NCI-H187 (cell line): ENCODE results near the gene TTYH3.
"Not testable (repeated sequence)": the region's sequence is repeated elsewhere in the genome, so short reads cannot be mapped to it uniquely, and the experiment has no call there.

Source experiments
- DNase-seq, 2 experiments: peaks; one replicate each; lab custom pipeline; 2025; lab: John Stamatoyannopoulos, UW

Gene TTYH3

GRCh38 chr7:2602406-2603043 is 29.3 kb upstream of the TTYH3 start:
- DNase-seq: peak; percentile 27 to 39

- no peak for DNase-seq
Measured at GRCh38 chr7:2603044-2603965, 28.5 kb upstream of the TTYH3 start.

GRCh38 chr7:2604608-2605174 is 27.1 kb upstream of the TTYH3 start:
- DNase-seq: no peak

DNA sequence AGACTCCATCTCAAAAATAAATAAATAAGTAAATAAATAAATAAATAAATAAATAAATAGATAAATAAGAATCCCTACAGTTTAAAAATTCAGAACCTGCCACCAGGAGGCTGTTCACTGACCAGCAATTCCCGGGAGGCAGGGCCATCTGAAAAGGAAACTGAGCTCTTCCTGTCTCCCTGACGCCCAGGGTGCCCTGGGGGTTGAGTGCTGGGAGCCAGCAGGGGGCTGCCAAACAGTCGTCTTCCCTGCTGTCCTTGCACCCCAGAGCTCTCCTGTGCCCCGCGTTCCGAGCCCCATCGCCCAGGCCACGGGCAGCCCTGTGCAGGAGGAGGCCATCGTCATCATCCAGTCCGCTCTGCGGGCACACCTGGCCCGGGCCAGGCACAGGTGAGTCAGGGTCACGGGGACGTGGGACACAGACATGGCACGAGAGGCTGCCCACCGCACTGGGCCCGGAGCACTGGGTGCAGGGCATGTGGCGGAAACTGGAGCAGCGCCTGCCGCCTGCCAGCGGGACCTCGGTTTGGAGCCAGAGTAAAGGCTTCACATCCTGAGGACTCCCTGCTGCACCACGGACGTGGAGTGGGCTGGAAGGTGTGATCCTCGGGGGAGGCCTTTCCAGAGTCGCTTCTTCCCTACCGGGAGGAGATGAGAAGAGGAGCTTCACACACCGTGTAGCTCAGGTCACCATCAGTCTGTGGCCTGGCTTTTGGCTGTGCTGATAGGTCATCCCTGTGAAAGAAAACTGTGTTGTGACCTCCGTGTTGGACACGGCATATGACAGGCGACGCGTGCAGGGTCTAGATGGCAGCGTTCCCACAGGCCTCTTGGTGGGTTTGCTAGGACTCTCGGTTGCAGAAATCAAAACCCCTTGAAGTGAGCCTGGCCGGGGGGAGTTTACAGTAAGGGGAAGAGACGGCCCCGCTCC is 25.9 kb upstream of the TTYH3 start:
- no peak for DNase-seq

DNA sequence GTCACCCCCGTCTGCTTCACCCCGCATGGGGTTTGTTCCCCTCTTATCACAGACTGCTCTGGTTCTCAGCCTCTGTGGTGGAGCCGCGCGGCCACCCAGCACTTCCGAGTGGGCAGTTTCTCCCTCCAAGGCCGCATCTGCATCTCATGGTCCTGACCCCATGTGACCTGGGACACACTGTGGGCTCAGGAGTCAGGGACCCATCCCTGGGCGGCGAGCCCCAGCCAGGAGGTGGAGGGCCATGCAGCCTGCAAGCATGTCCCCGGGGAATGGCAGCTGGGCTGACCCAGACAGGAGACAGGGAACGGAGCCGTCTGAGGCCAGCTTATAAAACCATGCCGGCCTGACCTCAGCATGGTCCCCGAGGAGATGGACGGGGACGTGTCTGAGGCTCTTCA is 25.2 kb upstream of the TTYH3 start:
- DNase-seq: no peak

DNA sequence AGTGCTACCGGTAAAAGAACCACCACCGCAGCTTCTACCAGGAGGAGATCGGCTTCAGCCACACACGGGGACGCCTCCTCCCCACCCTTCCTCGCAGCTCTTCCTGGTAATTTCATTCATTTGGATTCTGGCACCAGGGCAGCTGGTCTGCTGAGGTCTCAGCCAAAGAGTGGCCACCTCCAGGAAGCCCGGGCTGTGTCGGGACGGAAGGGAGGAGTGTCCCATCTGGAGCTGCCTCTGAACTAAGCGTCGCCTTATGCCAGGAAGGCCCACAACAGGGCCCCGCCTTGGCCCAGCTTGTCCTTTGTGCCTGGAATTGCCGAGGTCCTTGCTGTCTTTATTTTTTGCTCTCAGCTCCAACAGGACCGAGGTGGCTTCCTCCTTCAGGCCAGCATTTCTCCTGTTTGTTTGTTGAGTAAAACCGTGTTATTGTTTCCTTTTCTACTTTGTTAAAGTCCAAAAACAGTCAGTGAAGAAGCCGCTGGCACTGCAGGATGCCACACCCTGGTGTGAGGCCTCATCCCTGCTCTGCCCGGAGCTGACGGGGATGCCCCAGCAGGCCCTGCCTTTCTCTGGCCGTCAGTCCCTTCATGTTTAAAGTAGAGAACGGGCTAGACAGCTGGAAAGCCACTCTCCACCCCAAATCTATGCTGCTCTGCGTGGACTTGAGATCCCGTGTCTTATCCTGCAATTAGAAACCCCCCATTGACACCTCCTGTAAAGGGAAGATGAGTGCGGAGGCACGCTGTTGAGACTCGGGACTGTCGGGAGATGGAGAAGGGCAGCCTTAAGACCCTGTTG is 24.5 kb upstream of the TTYH3 start:
- no peak for DNase-seq

GRCh38 chr7:2607923-2608904 is 23.6 kb upstream of the TTYH3 start:
- no peak for DNase-seq

GRCh38 chr7:2608921-2609411 is 22.8 kb upstream of the TTYH3 start:
- DNase-seq: no peak

DNA sequence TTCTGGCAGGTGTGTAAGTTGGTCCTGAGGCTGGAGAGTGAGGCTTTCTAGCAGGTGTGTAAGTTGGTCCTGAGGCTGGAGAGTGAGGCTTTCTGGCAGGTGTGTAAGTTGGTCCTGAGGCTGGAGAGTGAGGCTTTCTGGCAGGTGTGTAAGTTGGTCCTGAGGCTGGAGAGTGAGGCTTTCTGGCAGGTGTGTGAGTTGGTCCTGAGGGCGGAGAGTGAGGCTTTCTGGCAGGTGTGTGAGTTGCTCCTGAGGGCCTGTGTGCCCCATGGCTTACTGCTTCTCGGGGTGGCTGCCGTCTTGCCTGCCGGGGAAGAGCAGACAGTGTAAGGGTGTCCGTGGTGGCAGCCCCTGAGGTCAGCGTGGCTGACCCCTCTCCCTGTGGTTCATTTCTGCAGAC is 22.1 kb upstream of the TTYH3 start:
- not testable (repeated sequence) for DNase-seq

DNA sequence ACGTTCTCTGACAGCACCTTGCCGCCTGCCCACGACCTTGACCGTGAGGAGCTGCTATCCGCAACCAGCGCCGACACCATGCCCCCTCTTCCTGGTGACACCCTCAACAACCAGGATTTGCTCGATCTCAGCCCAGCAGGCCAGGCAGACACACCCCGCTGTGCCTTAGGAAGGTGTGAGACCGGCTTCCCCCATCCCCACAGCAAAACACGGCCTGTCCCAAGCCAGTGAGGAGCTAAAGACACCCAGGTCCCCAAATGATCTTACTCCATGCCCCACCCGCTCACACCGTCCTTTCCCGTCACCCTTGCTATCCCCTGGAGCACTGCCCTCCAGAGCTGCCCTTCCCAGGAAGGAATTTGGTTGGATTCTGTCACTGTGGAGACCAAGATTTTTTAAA is 21.3 kb upstream of the TTYH3 start:
- no peak for DNase-seq

DNA sequence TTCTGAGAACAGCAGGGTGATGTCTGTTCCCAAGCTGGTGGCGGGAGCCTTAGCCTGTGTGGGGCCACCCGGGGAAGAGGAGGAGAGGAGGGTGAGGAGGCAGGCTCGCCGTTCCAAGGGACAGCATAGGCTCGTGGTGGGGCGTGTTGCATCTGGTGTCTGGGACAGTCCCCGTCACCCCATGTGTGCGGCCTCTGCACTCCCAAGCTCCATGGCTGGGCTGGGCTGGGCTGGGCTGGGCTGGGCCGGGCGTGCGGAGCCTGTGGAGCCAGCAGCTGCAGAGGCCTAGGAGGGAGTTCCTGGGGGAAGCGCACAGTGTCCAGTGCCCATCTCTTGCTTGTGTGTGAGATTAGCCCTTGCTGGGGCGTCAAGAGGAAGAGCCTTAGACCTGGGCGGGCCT is 20.9 kb upstream of the TTYH3 start:
- no peak for DNase-seq

DNA sequence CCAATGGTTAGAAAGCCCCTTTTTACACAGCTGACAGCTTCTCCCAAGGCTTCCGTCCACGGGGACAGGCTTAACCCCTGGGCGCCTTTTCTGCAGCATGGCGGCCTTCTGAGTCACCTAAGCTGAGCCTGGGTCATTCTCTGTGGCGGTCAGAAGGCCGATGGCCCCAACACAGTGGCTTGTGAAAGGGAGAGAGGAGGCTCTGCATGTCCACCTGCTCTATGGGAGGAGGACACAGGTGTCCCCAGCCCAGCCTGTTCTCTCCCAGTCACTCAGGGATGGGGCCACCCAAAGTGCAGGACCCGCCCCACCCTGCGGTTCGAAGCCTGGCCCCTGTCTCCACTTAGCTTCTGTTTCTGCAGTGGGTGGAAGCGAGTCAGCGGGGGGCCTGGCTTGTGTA is 20.4 kb upstream of the TTYH3 start:
- DNase-seq: no peak

DNA sequence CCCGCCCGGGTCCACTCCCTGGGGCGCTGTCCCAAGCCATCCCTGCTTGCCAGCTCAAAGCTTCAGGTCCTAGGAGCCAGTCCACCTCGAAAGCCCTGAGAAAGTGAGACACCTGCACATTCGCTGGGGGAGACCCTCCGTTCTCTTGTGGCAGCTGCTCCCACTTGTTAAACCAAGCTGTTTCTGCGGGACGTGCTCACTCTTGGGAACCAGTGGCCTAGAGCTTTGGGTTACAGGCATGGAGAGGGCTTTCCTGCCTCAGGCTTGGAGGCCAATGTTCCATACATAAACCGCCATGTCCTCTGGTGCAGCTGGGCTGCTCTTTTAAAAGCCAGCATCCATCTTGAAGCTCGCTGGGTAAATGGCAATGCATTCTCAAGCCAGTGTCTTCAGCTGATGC is 19.9 kb upstream of the TTYH3 start:
- no peak for DNase-seq

- peak in 1 of 2 experiments; percentile 44 for DNase-seq
Measured at GRCh38 chr7:2612445-2613097, 19.2 kb upstream of the TTYH3 start.

GRCh38 chr7:2613098-2613930 is 18.5 kb upstream of the TTYH3 start:
- DNase-seq: no peak

DNA sequence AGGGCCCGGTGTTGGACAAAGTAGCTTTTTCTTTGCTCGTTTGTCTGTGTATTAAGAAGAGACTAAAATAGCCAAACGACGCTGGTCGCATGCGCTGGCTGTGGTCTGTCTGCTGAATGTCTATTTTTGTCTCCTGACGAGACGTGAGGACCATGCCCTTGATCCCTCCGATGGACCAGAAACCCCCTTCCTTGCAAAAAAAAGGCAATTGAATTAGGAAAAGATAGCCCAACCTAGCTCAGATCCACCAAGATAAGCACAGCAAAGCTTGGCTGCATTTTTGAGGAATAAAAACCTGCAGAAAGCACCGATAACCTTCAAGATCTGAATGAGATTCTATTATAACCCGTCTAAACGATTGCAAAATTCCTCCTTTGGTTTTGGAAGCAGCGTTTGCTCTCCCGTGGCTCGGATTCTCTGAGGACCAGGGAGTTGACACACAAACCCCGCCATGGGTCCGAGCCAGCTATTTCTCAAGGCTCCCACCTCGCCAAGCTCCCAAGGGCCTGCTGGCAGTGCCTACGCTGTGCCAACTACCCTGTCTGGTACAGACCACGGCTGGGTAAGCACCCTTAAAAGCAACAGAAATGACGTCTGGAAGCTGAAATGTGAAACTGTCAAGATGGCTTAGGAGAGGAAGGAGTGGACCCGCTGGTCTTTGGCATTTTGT is 17.7 kb upstream of the TTYH3 start:
- DNase-seq: no peak

DNA sequence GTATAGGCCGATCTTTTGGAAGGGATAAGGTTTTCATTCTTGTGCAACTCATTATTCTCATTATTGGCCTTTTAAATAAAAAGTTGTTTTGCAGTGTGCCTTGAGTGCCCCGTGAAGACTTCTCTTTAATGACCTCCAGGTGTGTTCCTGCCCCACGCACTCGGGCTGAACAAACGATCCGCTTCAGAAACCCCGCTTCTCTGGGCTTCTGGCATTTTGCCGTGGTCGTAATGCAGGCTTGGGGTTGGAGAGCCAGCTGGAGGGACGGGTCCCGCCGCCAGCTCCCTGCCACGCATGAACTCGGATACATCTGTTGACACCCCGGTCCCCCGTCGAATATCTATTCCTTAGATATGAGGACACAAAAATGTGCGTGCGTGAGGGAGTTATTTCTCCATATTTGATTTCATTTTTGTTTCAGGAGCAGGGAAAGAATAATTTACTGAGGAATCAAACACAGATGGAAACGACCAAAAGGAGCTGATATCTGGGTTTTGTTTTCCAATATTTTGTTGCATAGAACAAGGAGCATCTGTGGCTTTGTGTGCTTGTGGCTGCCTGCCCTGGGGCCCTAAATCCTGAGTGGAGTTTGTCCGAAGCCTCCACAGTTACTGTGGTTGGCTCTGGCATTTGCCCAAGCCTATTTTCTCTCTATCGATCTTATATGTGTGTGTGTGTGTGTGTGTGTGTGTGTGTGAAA is 17.0 kb upstream of the TTYH3 start:
- DNase-seq: no peak
